HPDE6-E6E7 (cell line): ENCODE measurements around the gene CPHXL2.
A peak's percentile ranks its signal among the peaks of the same experiment; 100 is the strongest.

Experiments used
- DNase-seq: peaks from one replicate; pipeline ENCODE4 v3.0.0; 2011; ENCODE audit warnings: missing footprints; ENCODE audit errors: extremely low spot score

The CPHXL2 gene

DNA sequence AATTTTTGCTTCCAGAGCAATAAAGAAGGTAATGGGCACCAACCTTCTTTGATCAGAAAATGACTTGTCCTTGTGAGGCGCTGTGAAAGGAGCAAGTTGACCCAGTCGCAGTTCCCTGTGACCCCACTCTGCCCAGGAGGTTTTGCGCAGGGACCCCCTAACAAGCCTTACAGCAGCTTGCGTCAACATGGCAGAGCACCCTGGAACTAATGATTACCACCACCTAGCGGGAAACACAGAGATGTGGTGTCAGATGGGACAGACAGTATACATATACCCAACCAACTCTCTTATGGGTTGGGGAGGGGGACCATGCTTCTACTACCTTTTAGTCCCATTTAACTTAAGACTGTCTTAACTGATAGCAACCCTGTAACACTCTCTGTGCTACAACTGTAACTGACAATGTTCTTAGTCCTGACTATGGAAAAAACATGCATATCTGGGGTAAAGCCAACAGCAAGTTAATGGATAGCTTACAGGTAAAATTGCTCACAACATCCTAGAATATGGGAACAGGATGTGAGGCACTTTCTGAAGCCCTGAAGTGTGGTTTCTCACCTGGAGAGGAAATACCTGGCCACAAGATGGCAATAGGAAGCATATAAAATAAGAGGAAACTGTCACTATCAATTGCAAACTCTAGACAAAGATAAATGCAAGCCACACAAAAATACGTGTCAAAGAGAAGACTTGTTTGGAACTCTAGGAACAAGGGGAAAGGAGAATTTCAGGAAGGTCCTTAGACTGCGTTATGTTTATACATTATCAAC is 32.4 kb downstream of the CPHXL2 start:
- no peak for DNase-seq

DNA sequence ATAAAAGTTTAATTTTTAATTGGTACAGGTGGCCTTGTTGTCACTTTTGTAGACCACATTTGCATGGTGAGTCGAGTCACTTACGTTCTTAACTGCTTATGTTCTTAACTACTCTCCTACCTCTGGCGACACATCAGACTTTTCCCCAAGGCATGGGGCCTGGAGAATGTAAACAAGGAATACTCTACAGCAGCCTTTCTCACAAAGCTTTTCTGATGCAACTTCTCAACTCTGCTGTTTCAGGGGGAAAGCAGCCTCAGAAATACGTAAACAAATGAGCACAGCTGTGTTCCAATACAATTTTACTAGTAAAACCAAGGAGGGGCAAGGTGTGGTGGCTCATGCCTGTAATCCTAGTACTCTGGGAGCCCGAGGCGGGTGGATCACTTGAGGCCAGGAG is 36.2 kb downstream of the CPHXL2 start:
- DNase-seq, result no peak

DNA sequence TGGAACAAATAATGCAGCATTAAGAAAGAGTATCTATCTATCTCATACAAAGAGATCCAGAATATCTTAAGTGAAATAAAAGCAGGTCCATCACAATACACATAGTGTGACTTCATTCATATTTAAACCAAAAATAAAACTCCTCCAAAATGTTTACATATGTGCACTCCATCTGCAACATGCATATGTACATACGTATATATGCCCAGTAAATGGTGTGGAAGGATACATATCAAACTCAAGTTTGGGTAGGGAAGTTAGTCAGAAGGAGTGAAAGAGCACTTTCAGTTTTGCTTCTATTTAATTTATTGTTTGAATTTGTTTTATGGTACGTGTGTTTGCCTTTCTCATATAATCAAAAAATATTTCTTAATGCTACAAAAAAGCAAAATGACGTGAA is 41.8 kb downstream of the CPHXL2 start:
- DNase-seq, result no peak

DNA sequence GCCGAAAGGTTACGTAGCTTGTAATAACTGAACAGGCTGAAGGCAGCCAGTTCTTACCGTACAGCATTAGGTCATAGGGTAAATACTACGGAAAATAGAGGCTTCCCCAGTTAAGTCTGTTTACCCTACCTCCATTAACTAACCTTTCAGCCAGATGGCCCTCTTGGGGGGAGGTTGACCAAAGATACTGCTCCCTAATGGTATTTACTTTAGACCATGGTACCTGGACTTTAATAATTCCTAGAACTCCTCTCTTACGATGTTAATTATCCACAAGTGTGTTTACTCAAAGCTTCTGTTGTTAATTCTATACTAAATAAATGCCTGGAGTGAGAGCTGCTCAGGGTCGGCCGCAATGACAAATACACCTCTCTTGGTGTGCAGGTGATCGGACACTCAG is 44.0 kb downstream of the CPHXL2 start:
- DNase-seq, result no peak

DNA sequence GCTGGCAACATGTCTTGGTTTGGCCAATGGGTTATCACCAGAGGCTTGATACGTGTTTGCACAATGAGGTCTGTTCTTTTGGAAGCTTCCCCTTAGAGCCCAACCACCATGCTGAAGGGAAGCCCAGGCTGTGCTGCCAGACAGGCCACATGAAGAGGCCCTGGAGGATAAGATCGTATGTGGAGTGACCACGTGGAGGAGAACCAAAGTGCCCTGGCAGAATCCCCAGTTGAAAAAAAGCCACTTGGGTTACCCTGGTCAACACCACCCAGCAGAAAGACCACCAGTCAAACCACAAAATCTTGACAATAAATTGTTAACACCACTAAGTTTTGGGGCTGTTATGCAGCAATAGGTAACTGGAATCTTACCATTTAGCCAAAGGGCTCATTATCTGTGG is 46.8 kb downstream of the CPHXL2 start:
- no peak for DNase-seq

DNA sequence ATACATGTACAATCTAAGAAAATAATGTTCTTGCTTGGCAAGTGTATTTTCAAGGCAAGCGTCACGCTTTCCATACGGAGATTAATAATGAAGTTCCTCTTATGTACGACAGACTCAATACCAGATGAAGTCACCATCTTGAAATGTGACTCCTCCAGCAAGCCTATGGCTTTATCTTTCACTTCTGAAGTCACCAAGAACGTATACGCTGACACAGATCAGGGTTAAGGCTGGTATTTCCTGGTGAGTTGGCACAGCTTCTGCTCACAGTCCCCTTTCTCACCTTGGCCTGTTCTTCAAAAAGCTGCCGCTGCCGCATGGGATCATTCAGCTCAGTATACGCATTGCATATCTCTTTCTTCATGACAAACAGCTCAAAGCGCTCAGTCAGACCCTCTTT is 47.7 kb downstream of the CPHXL2 start:
- DNase-seq, result no peak

DNA sequence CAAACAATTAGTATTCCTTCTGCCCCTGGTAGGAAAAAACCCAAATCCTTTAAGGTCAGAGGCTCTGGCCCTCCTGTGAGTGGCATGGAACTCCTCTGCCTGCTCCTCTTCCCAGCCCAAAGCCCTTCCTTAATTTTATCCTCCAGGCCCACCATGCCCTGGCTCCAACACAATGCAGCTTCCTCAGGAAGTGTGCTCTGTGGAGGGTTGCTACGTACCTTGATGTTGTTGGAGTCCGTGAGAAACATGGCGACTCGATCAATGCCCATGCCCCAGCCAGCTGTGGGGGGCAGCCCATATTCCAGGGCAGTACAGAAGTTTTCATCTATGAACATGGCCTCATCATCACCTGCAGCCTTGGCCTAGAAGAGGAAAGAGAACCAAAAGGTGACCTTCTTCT is 48.5 kb downstream of the CPHXL2 start:
- no peak for DNase-seq

DNA sequence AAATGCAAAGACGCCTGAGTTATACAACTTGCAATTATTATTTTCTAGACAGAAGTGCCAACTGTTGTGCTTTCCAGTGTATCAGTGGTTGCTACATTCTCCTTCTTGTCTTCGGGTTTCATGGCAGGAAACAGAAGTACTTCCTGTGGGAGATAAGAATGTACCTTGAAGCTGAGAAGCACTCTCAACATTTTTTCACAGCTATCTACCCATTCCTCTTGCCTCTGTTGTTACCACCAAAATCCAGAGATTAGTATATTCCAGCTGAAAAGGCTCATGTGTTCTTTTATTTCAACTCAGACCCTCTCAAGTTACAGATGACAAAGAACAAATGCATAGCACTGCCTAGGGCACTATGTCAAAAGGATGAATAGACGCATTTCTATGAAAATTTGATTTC is 49.0 kb downstream of the CPHXL2 start:
- DNase-seq, result no peak

DNA sequence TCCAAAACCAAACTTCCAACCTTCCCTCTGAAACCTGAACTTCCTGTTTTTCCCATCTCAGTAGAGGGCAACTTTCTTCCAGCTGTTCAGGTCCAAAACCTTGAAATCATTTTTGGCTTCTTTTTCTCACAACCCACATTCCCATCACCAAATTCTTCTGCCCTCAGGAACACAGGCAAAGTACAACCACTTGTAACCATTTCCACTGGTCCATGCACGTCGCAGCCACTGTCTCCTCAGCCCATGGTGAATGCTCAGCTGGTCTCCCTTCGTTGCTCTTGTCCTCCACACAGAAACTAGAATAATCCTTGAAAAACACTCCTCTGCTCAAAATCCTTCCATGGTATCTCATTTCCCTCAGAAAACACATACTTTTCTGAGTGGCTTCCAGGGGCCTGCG is 50.0 kb downstream of the CPHXL2 start:
- no peak for DNase-seq

DNA sequence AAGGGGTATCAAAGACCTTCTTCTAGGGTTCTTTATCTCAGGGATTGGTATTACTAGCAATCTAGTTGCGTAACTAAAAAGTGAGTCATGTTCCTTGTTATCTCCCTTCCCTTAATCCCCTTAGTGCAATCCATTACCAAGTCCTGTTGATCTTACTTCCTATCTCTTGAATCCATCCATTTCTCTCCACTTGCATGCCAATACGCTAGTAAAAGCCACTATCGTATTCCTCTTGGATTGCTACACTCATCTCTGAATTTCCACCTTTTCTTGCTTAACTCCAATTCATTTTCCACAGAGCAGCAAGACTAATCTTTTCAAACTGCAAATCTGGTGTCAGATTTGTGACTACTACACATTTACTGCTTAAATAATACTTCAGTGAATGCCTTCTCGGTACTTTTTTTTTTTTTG is 51.9 kb downstream of the CPHXL2 start:
- DNase-seq, result peak; percentile 17

DNA sequence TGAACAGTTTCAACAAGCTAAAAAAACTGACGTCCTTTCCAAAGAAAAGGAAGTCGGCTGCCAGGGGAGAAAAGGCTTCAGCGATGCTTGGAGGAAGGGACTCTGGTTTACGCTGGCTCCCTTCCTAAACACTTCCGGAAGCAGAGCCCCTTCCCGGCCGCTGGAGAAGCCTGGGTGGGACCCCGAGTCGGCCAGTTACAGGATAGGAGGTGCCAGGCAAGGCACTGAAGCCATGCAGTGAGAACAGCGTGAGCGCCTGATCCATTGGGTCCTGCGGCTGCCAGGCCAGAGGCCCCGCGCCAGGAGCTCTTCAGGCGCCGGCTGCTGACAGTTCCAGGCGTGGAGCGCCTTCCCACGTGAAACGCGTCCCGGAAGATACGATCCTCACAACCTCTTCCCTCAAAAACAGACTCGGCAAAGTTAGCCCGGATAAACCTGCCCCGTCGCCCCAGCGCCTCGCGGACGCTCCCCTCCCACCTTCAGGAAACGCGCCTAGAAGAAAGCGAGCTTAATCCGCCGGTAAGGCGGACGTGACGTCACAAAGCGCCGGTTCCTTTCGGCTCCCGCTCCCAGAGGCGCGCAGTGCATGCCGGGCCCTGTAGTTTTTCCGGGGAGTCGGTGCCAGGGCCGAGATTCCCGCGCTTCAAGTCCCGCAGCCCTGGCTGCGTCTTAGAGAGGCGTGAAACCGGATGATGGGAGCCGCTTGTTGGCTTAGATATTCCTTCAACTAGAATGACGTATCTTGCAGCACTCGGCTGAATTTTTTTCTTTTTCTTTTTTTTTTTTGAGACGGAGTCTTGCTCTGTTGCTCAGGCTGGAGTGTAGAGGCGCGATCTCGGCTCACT is 53.8 kb downstream of the CPHXL2 start, which contains the start of gene ADAT1:
Gene ADAT1 (minus strand): TSS at position 521 of the 845 bp plus-strand sequence. CDS start 2,482 bp downstream, outside the sequence.
- peak; percentile 98 for DNase-seq

DNA sequence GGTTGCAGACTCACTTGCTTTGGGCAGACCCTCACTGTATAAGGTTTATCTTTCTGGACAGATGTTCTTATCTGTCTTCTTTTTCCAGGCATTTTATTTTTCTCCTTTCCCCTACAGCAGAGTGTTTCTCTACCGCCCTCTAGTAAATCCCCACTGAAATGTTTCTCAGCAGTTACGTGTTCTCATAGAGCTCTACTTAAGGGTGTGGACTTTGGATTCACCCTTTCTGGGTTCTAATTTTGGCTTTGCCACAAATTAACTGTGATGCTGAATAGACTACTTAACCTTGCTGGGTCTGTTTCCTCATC is 55.7 kb downstream of the CPHXL2 start:
- peak; percentile 23 for DNase-seq

DNA sequence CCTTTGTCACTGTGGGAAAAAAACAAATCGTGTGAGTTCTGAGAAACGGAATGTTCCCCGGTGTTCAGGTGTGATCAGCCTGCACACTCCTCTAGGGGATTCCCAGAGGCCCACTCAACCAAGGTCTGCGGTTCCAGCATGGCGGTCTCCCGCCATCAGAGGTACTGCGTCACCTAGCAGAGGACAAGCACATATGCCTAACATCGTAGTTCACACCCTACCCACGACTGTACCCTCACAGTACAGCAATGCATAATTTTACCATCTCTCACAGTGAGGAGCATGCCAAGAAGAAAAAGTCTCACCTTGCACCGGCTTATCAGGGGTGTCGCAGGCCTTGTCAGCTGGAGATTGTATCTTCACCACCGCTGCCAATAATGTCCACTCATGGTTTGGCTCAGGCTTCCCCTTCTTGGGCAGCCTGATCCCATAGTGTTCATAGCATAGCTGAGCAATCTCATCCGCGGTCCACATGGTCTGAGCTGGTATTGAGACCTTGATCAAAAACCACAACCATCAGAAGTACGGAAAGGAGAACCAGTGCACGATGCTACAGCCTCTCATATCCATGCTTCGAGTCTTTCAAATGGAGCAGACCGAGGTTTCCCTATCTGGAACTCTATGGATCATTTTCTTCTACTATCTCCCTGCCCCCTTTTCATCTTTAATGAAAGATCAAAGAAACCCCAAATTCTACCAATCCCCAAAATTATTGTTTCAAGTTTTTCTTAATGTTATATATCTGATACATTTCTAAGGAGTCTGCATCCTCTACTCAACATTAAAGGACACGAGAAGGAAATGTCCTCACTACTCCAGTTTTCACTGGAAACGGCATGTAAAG is 56.3 kb downstream of the CPHXL2 start:
- no peak for DNase-seq

DNA sequence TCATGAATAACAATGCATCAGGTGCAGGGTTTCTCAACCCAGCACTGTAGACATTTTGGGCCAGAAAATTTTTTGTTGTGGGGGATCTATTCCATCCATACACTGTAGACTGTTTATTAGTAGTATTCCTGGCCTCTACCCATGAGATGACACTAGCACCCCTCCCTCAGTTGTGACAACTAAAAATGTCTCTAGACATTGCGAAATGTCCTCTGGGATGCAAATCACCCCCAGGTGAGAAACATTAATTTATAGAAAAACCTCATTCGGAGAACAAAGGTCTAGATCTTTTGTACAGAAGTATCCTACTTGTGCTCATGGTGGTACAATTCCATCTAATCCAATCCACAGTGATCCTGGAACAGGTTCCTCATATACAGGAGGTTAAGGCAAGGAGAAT is 58.0 kb downstream of the CPHXL2 start:
- no peak for DNase-seq

DNA sequence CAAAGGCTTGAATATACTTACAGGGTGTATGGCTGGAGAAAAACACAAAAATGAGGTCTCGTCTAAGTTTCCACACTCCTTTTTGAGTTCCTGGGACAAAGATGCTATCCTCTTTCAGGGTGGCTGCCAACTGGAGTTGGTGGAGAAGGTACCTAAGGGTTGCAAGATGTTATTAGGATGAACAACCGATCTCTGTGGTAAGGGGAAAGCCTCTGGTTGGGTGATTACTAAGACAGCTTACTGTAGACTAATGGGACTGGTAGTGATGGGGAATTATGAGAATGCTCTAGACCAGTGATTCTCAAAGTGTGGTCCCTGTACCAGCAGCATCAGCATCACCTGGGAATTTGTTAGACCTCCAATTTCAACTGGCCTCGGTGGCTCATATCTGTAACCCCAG is 59.7 kb downstream of the CPHXL2 start:
- DNase-seq, result no peak

DNA sequence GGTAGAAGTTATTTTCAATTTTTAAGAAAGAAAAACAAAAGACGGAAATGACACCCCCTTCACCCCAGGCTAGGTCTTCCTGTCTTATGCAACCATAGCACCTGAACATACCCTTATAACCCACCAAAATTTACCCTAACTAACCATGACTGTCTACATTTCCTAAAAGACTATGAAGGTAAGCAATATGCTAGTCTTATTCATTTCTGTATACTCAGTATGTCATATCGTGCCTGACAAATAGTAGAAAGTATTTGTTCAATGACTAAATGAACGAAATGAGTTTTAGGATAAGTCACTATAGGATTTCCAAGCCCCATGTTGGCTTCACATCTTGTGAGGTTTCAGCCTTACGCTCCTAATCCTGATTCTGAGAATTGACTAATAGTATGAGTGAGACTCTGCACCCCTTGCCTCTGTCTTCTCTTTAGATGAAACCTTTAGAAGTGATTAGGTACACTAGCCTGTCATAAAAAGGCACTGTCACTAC is 60.2 kb downstream of the CPHXL2 start:
- DNase-seq, result no peak

DNA sequence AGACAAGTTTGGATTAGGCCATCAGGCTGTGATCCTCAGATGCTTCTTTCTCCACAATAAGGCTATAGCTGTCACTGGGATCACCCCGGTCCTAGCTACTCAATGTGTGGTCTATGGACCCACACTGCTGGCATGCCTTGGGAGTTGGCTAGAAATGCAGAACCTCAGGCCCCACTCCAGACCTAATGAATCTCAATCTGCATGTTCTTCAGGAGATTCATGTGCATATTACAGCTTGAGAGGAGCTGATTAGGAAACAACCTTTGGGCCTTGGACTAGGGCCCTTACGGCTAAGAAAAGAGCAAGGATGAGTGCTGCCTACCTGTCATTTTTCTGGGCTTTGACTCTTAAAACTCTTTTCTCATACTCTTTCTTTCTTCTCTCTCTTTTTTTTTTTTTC is 61.2 kb downstream of the CPHXL2 start:
- no peak for DNase-seq

DNA sequence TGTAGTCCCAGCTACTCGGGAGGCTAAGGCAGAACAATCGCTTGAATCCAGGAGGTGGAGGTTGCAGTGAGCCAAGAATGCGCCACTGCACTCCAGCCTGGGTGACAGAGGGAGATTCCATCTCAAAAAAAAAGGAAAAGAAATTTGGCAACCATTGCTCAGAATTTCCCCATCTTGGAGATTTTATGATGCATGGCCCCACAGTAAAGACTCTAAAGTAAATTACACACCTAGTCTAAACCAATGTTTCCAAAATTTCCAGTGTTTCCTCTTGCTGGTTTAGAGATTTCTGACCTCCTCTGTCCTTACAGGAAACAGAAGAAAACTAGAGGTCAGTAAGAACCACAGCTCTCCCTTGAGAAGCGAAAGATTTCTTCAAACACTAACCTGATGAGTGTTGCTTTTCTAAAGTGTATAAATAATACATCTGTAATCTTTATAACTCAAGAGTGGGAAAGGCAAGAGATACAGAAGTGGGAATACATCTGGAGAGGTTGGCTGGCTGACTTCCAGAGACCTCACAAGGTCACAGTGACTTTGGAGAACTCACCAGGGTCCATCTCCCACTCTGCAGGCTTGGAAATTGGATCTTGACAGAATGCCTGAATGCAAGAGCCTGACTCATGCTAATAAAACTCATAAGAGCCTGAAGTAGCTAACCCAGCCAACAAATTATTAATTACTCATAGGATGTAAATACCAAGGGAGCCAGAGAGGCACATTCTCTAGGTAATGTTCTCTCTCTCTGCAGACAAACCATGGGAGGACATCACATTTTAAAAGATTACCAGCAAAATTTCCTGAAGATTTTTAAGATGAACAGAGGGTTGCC is 62.5 kb downstream of the CPHXL2 start:
- no peak for DNase-seq
